ENCODE measurements around the gene XRCC4.

Gene XRCC4

GRCh38 chr5:83323557-83324180, 246.3 kb downstream of the XRCC4 start:
- TF ChIP-seq CTCF (IDR thresholded peaks at IDR 0.05; ENCODE audit: low read depth, low read length), result no peak
- in situ Hi-C loops (cut with HindIII; ENCODE audit: low sequenced_read_pairs), result no loop called here
- DNase-seq (ENCODE audit: low read depth, low spot score), result no peak
- H3K4me3 ChIP-seq (ENCODE audit: low read depth, low read length), result no peak overlapping the region

- no peak overlapping the region for H3K4me3 ChIP-seq (ENCODE audit: low read depth, low read length)
- TF ChIP-seq CTCF (IDR thresholded peaks at IDR 0.05; ENCODE audit: low read depth, low read length), result no peak
- in situ Hi-C loops (cut with HindIII; ENCODE audit: low sequenced_read_pairs), result no loop called here
- DNase-seq (ENCODE audit: low read depth, low spot score), result no peak
Measured at GRCh38 chr5:83331842-83332241, 254.5 kb downstream of the XRCC4 start.

GRCh38 chr5:83337453-83338035, 260.2 kb downstream of the XRCC4 start:
- in situ Hi-C loops (cut with HindIII; ENCODE audit: low sequenced_read_pairs), result no loop called here
- H3K4me3 ChIP-seq (ENCODE audit: low read depth, low read length), result no peak overlapping the region
- no peak for DNase-seq (ENCODE audit: low read depth, low spot score)
- TF ChIP-seq CTCF (IDR thresholded peaks at IDR 0.05; ENCODE audit: low read depth, low read length), result no peak

GRCh38 chr5:83340511-83340918, 263.2 kb downstream of the XRCC4 start:
- TF ChIP-seq CTCF (IDR thresholded peaks at IDR 0.05; ENCODE audit: low read depth, low read length), result no peak
- in situ Hi-C loops (cut with HindIII; ENCODE audit: low sequenced_read_pairs), result no loop called here
- no peak for DNase-seq (ENCODE audit: low read depth, low spot score)
- no peak overlapping the region for H3K4me3 ChIP-seq (ENCODE audit: low read depth, low read length)

GRCh38 chr5:83341815-83342334, 264.5 kb downstream of the XRCC4 start:
- in situ Hi-C loops (cut with HindIII; ENCODE audit: low sequenced_read_pairs), result no loop called here
- TF ChIP-seq CTCF (IDR thresholded peaks at IDR 0.05; ENCODE audit: low read depth, low read length), result no peak
- no peak for DNase-seq (ENCODE audit: low read depth, low spot score)
- H3K4me3 ChIP-seq (ENCODE audit: low read depth, low read length), result no peak overlapping the region

GRCh38 chr5:83342465-83342864, 265.1 kb downstream of the XRCC4 start:
- in situ Hi-C loops (cut with HindIII; ENCODE audit: low sequenced_read_pairs), result no loop called here

More at GRCh38 chr5:83342465-83342864, 265.1 kb downstream of the XRCC4 start:
- no peak for DNase-seq (ENCODE audit: low read depth, low spot score)
- H3K4me3 ChIP-seq (ENCODE audit: low read depth, low read length), result no peak overlapping the region
- TF ChIP-seq CTCF (IDR thresholded peaks at IDR 0.05; ENCODE audit: low read depth, low read length), result no peak

Data from astrocyte of the spinal cord (primary cell).